Sigmoid colon (tissue), 4 donors: ENCODE results near the gene STOX2.

ENCODE experiments used
- EP300 ChIP-seq, 4 donors: sonication (generic); formaldehyde crosslinking; IDR thresholded peaks; one replicate each; pipeline ENCODE4 v1.6.1; 2017; ENCODE audit warnings: antibody characterized with exemption in 4 of 4
- POLR2A ChIP-seq, 2 donors: fragments of 450-650 bp; IDR thresholded peaks; one replicate each; pipeline ENCODE4 v1.6.1; 2016; ENCODE audit warnings: antibody characterized with exemption in 2 of 2, mild to moderate bottlenecking in 2 of 2, moderate library complexity in 2 of 2
- POLR2AphosphoS5 ChIP-seq, 4 donors: sonication (generic); formaldehyde crosslinking; IDR thresholded peaks; one replicate each; pipeline ENCODE4 v1.6.1; 2017; ENCODE audit warnings: antibody characterized with exemption in 4 of 4
- TF ChIP-seq, protein P1 (sequence below), 4 experiments: fragments of 450-650 bp in 3 of 4; fragments of 200-600 bp in 1 of 4; IDR thresholded peaks; one replicate each; pipeline ENCODE4 v1.5.1; 2016 to 2019; ENCODE audit warnings: antibody characterized with exemption in 4 of 4, mild to moderate bottlenecking in 3 of 4, moderate library complexity in 2 of 4

DNA sequence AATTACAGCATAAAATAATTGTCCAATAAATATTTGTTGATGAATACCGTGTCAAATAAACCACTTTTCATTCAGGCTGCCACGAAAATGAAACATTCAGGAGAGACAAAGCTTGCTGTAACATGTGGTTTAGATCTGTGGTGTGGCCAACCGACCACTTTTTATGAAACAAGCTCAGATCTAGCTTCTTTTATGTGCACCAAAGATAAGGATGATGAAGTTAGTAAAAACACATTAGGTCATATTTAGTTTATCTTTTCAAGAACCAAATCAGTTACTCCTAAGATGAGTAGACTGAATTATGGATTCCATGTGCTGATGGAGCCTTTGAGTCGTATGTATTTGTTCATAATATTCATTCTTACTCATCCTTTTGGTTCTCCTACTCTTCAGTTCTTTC lies 35.8 kb downstream of the STOX2 start:
- TF ChIP-seq, protein P1, sequence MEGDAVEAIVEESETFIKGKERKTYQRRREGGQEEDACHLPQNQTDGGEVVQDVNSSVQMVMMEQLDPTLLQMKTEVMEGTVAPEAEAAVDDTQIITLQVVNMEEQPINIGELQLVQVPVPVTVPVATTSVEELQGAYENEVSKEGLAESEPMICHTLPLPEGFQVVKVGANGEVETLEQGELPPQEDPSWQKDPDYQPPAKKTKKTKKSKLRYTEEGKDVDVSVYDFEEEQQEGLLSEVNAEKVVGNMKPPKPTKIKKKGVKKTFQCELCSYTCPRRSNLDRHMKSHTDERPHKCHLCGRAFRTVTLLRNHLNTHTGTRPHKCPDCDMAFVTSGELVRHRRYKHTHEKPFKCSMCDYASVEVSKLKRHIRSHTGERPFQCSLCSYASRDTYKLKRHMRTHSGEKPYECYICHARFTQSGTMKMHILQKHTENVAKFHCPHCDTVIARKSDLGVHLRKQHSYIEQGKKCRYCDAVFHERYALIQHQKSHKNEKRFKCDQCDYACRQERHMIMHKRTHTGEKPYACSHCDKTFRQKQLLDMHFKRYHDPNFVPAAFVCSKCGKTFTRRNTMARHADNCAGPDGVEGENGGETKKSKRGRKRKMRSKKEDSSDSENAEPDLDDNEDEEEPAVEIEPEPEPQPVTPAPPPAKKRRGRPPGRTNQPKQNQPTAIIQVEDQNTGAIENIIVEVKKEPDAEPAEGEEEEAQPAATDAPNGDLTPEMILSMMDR (IDR thresholded peaks at IDR 0.05) = no peak
- TF ChIP-seq POLR2AphosphoS5 (IDR thresholded peaks at IDR 0.05) (no peak), EP300 (IDR thresholded peaks at IDR 0.05) (no peak), POLR2A (IDR thresholded peaks at IDR 0.05) (no peak)
